HFFc6 (cell line): ENCODE data around the gene ANKRD36. TPM values are rescaled to one million over a fixed set of nuclear protein-coding genes. Genes with fewer than 3 reads are reported as not detected.
"Not testable (repeated sequence)": the region's sequence is repeated elsewhere in the genome, so short reads cannot be mapped to it uniquely, and the experiment has no call there.

Source experiments
- DNase-seq: peaks from one replicate; pipeline ENCODE4 v3.0.0-alpha.2; 2018
- H3K27ac Mint-ChIP-seq: 2 replicates; pipeline ENCODE4 v1.8.0; 2020; ENCODE audit warnings: mild to moderate bottlenecking, mixed read lengths
- H3K27me3 Mint-ChIP-seq: 2 replicates; pipeline ENCODE4 v1.8.0; 2021; ENCODE audit warnings: mild to moderate bottlenecking, moderate library complexity, mixed read lengths; ENCODE audit not compliant: insufficient read depth
- H3K36me3 Mint-ChIP-seq: 2 replicates; pipeline ENCODE4 v1.8.0; 2021; ENCODE audit warnings: low read depth, mixed read lengths
- H3K4me1 Mint-ChIP-seq: 2 replicates; pipeline ENCODE4 v1.8.0; 2020; ENCODE audit warnings: low read depth, mixed read lengths
- H3K4me3 Mint-ChIP-seq: 2 replicates; pipeline ENCODE4 v1.8.0; 2020; ENCODE audit warnings: mild to moderate bottlenecking, moderate library complexity, mixed read lengths
- H3K9me3 Mint-ChIP-seq: 2 replicates; pipeline ENCODE4 v1.8.0; 2020; ENCODE audit warnings: mild to moderate bottlenecking, mixed read lengths
- total RNA-seq, 6 experiments: library from RNA; stranded (reverse); fragmentation: NEBNext Ultra II Directional; extraction: Animal tissue kit (Norgen Biotek cat#: 25700); gene quantifications; 2 replicates in 1 of 6; 3 replicates in 5 of 6; pipeline ENCODE4 v1.2.3, GENCODE V29; 2021
- TF ChIP-seq, protein P1 (sequence below): fragments of 200-600 bp; sonication (generic); IDR thresholded peaks from 2 replicates; pipeline ENCODE4 v1.5.0; 2021; ENCODE audit warnings: antibody characterized with exemption, mild to moderate bottlenecking

Gene ANKRD36
- total RNA-seq, 6 experiments from 2014 or later, result 4.3 to 6.9 (median 5.7) TPM

DNA sequence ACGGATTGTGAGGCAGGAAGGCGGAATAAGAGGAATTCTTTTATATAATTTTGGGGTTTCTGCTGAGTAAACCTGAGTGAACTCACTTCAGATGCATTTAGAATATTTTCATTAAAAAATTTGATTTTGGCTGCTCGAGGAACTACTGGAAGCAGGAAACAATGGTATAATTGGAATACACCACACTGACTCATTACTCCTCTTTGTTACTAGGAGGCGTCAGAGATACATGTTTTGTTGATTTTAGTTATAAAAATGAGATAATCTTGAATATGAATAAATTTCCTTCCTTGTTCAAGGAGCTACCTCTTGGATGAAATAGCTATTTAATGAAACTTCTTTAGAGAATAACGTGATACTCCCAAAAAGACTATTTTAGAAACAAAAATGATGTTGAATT is 97.4 kb downstream of the ANKRD36 start:
- no peak overlapping the region for H3K27ac Mint-ChIP-seq
- peaks cover 8% of the 10 kb centered on the region for H3K4me1 Mint-ChIP-seq
- H3K9me3 Mint-ChIP-seq, result no peaks in the 10 kb centered on the region
- peaks cover 5% of the 10 kb centered on the region; the same call in 1 of the 2 replicates for H3K36me3 Mint-ChIP-seq
- H3K27me3 Mint-ChIP-seq, result no peaks in the 10 kb centered on the region
- TF ChIP-seq, protein P1, sequence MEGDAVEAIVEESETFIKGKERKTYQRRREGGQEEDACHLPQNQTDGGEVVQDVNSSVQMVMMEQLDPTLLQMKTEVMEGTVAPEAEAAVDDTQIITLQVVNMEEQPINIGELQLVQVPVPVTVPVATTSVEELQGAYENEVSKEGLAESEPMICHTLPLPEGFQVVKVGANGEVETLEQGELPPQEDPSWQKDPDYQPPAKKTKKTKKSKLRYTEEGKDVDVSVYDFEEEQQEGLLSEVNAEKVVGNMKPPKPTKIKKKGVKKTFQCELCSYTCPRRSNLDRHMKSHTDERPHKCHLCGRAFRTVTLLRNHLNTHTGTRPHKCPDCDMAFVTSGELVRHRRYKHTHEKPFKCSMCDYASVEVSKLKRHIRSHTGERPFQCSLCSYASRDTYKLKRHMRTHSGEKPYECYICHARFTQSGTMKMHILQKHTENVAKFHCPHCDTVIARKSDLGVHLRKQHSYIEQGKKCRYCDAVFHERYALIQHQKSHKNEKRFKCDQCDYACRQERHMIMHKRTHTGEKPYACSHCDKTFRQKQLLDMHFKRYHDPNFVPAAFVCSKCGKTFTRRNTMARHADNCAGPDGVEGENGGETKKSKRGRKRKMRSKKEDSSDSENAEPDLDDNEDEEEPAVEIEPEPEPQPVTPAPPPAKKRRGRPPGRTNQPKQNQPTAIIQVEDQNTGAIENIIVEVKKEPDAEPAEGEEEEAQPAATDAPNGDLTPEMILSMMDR, result no peak
- DNase-seq, result no peak
- H3K4me3 Mint-ChIP-seq, result no peak overlapping the region

DNA sequence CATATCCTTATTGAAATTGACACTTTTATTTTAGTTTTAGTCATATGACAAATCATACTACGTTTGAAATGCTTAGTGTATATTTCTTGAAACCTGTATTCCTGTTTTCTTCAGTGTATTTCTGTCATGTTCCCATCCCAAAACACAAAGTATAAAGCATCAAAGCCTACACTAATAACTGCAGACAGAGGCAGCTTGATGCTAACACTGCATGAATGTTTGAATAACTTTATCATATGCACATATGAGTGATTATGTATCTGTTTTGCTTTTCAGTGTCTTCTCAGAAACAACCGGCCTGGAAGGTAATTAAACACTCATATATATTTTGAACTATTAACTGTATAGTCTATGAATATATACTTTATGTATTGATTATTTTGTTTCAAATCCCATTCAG is 102.1 kb downstream of the ANKRD36 start:
- peaks cover 13% of the 10 kb centered on the region for H3K36me3 Mint-ChIP-seq
- DNase-seq, H3K9me3 Mint-ChIP-seq, H3K4me3 Mint-ChIP-seq, H3K27ac Mint-ChIP-seq, H3K27me3 Mint-ChIP-seq, H3K4me1 Mint-ChIP-seq: not testable (repeated sequence)

DNA sequence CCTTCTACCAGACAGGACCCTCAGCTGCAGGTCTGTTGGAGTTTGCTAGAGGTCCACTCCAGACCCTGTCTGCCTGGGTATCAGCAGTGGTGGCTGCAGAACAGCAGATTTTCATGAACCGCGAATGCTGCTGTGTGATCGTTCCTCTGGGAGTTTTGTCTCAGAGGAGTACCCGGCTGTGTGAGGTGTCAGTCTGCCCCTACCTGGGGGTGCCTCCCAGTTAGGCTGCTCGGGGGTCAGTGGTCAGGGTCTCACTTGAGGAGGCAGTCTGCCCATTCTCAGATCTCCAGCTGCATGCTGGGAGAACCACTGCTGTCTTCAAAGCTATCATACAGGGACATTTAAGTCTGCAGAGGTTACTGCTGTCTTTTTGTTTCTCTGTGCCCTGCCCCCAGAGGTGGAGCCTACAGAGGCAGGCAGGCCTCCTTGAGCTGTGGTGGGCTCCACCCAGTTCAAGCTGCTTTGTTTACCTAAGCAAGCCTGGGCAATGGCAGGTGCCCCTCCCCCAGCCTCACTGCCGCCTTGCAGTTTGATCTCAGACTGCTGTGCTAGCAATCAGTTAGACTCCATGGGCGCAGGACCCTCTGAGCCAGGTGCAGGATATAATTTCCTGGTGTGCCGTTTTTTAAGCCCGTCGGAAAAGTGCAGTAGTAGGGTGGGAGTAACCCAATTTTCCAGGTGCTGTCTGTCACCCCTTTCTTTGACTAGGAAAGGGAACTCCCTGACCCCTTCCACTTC is 118.1 kb downstream of the ANKRD36 start:
- not testable (repeated sequence) for DNase-seq, H3K9me3 Mint-ChIP-seq, H3K4me1 Mint-ChIP-seq, H3K27ac Mint-ChIP-seq, H3K27me3 Mint-ChIP-seq, H3K4me3 Mint-ChIP-seq
- peaks cover 16% of the 10 kb centered on the region for H3K36me3 Mint-ChIP-seq

DNA sequence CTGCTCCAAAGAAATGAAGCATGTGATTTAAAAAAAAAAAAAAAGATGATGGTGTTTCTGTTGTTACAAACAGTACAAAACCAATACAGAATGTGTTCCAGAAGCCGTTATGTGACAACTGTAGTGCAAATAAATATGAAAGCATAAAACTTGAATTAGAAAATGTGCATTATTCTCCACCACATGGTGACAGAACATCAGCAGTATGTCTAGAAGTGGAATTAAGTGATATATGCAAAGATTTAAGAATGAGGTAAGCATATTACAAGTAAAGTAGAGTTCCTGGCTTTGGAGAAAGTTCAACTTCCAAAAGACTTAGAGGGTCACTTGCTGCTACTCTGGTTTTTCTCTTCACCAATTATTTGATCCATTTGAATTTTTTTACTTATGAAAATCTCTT is 120.0 kb downstream of the ANKRD36 start:
- not testable (repeated sequence) for H3K4me1 Mint-ChIP-seq, H3K27me3 Mint-ChIP-seq, H3K9me3 Mint-ChIP-seq, H3K4me3 Mint-ChIP-seq, H3K36me3 Mint-ChIP-seq, DNase-seq, H3K27ac Mint-ChIP-seq

DNA sequence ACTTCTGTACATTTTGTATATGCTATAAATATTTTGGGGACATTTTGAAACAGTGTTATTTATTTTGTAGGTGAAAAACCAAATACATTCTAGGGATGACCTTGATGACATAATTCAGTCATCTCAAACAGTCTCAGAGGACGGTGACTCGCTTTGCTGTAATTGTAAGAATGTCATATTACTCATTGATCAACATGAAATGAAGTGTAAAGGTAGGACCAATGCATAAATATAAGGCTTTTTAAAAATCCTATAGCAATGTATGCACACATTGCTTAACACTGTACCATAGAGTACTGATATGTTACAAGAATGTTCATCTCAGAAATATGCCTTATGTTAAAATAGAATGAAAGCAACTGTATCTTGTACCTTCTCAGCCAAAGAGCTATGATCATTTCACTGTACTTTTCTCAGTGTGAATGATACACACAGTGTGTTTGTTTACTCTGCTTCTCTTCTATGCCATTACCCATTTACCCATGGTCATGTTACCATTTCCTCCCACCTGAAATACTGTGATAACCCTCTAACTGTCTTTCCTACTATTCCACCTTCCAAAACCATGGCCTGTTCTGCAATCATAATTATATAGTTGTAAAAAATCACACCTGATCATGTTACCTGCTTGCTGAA is 120.8 kb downstream of the ANKRD36 start:
- not testable (repeated sequence) for H3K27me3 Mint-ChIP-seq, H3K9me3 Mint-ChIP-seq, H3K4me1 Mint-ChIP-seq, H3K4me3 Mint-ChIP-seq, H3K27ac Mint-ChIP-seq, H3K36me3 Mint-ChIP-seq, DNase-seq

DNA sequence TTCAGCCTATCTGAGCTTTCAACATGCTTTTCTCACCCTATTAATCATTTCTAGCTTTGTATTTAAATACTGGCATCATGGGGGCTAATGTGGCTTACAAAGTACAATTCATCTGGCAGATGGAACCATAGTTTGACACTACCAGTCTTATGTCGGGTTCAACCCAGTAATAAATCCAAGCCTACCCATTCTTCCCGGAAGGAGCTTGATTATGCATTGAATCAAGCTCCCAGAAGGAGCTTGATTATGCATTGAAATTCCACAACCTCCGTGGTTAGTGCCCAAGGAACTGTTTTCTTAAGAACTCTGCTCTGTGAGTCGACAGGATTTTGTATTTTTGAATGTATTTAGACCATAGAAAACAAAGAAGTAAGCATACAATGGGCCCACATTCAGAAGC is 148.2 kb downstream of the ANKRD36 start:
- H3K4me3 Mint-ChIP-seq, H3K9me3 Mint-ChIP-seq, H3K27me3 Mint-ChIP-seq, H3K27ac Mint-ChIP-seq, DNase-seq, H3K36me3 Mint-ChIP-seq, H3K4me1 Mint-ChIP-seq: not testable (repeated sequence)

DNA sequence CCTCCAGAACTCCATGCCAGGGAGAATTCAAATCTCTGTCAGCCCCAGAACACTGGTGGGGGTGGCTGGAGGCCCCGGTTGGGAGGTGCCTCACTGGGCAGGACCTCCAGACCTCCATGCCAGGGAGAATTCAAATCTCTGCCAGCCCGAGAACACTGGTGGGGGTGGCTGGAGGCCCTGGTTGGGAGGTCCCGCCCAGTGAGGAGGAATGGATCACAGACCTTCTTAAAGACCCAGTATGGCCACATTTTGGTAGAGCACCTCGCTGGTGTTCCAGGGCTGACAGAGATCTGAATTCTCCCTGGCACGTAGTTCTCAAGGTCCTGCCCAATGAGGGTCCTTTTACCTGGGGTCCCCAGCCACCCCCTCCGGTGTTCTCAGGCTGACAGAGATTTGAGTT is 153.5 kb downstream of the ANKRD36 start:
- not testable (repeated sequence) for H3K4me1 Mint-ChIP-seq, DNase-seq, H3K27ac Mint-ChIP-seq, H3K27me3 Mint-ChIP-seq, H3K9me3 Mint-ChIP-seq, H3K36me3 Mint-ChIP-seq, H3K4me3 Mint-ChIP-seq

DNA sequence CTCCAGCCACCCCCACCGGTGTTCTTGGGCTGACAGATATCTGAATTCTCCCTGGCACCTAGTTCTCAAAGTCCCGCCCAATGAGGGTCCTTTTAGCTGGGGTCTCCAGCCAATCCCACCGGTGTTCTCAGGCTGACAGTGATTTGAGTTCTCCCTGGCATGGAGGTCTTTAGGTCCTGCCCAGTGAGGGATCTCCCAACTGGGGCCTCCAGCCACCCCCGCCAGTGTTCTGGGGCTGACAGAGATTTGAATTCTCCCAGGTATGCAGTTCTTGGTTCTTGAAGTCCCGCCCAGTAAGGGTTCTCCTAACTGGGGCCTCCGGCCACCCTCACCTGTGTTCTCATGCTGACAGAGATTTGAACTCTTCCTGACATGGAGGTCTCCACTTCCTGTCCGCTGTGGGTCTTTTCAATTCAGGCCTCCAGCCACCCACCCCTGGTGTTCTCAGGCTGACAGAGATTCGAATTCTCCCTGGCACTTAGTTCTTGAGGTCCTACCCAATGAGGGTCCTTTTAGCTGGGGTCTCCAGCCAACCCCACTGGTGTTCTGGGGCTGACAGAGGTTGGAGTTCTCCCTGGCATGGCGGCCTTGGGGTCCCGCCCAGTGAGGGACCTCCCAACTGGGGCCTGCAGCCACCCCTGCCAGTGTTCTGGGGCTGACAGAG is 154.6 kb downstream of the ANKRD36 start:
- no peak for DNase-seq
- H3K4me1 Mint-ChIP-seq, result no peaks in the 10 kb centered on the region
- H3K27ac Mint-ChIP-seq, result no peak overlapping the region
- TF ChIP-seq, protein P1, result no peak
- no peaks in the 10 kb centered on the region for H3K27me3 Mint-ChIP-seq
- peaks cover 8% of the 10 kb centered on the region for H3K36me3 Mint-ChIP-seq
- H3K4me3 Mint-ChIP-seq, result no peak overlapping the region
- H3K9me3 Mint-ChIP-seq, result peaks cover 7% of the 10 kb centered on the region

DNA sequence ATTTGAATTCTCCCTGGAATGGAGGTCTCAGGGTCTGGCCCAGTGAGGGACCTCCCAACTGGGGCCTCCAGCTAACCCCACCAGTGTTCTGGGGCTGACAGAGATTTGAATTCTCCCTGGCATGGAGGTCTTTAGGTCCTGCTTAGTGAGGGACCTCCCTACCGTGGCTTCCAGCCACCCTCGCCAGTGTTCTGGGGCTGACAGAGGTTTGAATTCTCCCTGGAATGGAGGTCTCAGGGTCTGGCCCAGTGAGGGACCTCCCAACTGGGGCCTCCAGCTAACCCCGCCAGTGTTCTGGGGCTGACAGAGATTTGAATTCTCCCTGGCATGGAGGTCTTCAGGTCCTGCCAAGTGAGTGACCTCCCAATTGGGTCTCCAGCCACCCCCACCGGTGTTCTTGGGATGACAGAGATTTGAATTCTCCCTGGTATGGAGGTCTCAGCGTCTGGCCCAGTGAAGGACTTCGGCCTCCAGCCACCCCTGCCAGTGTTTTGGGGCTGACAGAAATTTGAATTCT is 155.2 kb downstream of the ANKRD36 start:
- H3K27ac Mint-ChIP-seq, DNase-seq, H3K36me3 Mint-ChIP-seq, H3K4me3 Mint-ChIP-seq, H3K4me1 Mint-ChIP-seq, H3K27me3 Mint-ChIP-seq, H3K9me3 Mint-ChIP-seq: not testable (repeated sequence)

DNA sequence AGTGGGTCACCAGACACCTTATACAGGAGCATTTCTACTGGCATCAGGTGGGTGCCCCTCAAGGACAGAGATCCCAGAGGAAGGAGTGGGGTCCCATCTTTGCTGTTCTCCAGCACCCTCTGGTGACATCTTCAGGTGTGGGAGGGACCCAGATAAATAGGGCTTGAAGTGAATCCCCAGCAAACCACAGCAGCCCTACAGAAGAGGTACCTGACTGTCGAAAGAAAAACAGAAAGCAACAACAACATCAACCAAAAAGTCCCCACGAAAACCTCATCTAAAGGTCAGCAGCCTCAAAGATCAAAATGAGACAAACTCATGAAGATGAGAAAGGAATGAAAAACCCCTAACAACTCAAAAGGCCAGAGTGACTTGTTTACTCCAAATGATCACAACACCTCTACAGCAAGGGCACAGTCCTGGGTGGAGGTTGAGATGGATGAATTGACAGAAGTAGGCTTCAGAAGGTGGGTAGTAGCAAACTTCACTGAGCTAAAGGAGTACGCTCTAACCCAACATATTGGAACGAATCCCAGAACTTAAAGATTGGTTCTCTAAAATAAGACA is 163.4 kb downstream of the ANKRD36 start:
- H3K27ac Mint-ChIP-seq, H3K27me3 Mint-ChIP-seq, DNase-seq, H3K4me3 Mint-ChIP-seq, H3K36me3 Mint-ChIP-seq, H3K4me1 Mint-ChIP-seq, H3K9me3 Mint-ChIP-seq: not testable (repeated sequence)

DNA sequence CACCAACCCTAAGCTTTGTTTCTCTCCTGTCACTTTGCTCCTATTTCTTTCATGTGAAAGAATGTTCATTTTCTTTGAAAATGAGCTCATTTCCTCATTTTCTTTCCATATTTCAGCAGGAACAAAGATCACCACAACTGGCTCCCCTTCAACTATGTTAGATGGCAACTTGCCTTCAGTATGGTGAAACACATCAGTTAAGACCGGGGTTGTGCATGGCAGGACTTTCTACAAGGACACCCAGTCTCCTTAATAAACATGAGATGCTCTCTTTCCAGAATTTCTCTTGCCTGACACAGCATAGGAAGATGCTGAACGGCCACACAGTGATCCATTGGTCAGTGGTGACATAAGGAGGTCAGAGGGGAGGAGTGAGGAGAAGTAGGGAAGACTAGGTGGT is 172.2 kb downstream of the ANKRD36 start:
- not testable (repeated sequence) for H3K36me3 Mint-ChIP-seq, H3K4me3 Mint-ChIP-seq, H3K4me1 Mint-ChIP-seq, H3K9me3 Mint-ChIP-seq, H3K27ac Mint-ChIP-seq, DNase-seq, H3K27me3 Mint-ChIP-seq
